Activated CD8-positive, alpha-beta T cell treated with anti-CD3 and anti-CD28 coated beads for 36 hours (primary cell): ENCODE results near the gene SENP1. TPM values are rescaled to one million over a fixed set of nuclear protein-coding genes. Genes with fewer than 3 reads are reported as not detected.

Source experiments
- ATAC-seq: fragments of 200-7000 bp; cut with Tn5 transposase; one replicate; pipeline ENCODE4 v1.10.0; 2021; ENCODE audit warnings: mild to moderate bottlenecking, moderate library complexity
- CTCF ChIA-PET: fragments of 350-600 bp; sonication (Branson Sonifier 250); formaldehyde crosslinking; loops from one replicate; lab custom pipeline; 2021; ENCODE audit warnings: antibody characterized with exemption; lab: Charles Lee
- POLR2A ChIA-PET: fragments of 350-600 bp; sonication (Branson Sonifier 250); formaldehyde crosslinking; loops from one replicate; lab custom pipeline; 2021; ENCODE audit warnings: antibody characterized with exemption; lab: Charles Lee
- DNase-seq: peaks from one replicate; pipeline ENCODE4 v3.0.0-alpha.2; 2020
- H3K27ac Mint-ChIP-seq: one replicate; pipeline ENCODE4 v1.8.0; 2021; ENCODE audit warnings: mild to moderate bottlenecking, mixed read lengths
- H3K27me3 Mint-ChIP-seq: one replicate; pipeline ENCODE4 v1.8.0; 2021; ENCODE audit warnings: mixed read lengths
- H3K36me3 Mint-ChIP-seq: one replicate; pipeline ENCODE4 v1.8.0; 2021; ENCODE audit warnings: low read depth, mixed read lengths
- H3K4me1 Mint-ChIP-seq: one replicate; pipeline ENCODE4 v1.8.0; 2021; ENCODE audit warnings: low read depth, mixed read lengths
- H3K4me3 Mint-ChIP-seq: one replicate; pipeline ENCODE4 v1.8.0; 2021; ENCODE audit warnings: mild to moderate bottlenecking, moderate library complexity, mixed read lengths
- H3K9me3 Mint-ChIP-seq: one replicate; pipeline ENCODE4 v1.8.0; 2021; ENCODE audit warnings: mixed read lengths
- CTCF ChIP-seq: fragments of 200-600 bp; IDR thresholded peaks from one replicate; pipeline ENCODE4 v1.8.0; 2022; ENCODE audit warnings: antibody characterized with exemption, mild to moderate bottlenecking
- intact Hi-C: fragments of 100-400 bp; cut with micrococcal nuclease; formaldehyde crosslinking; loops from one replicate; pipeline ENCODE4 v1.10.0; 2022
- total RNA-seq, 2 experiments: library from RNA; stranded (reverse); gene quantifications; one replicate each; pipeline ENCODE4 v1.2.3, GENCODE V29; 2021

The SENP1 gene
- total RNA-seq, 2 experiments from 2014 or later: 39.8 to 40.2 TPM

GRCh38 chr12:48078901-48079300 is 27.0 kb downstream of the SENP1 start:
- TF ChIP-seq CTCF: no peak
- Mint-ChIP-seq H3K27ac (no peak overlapping the region), H3K4me3 (no peak overlapping the region), H3K27me3 (no peaks in the 10 kb centered on the region), H3K9me3 (no peaks in the 10 kb centered on the region), H3K4me1 (no peaks in the 10 kb centered on the region), H3K36me3 (peaks cover 43% of the 10 kb centered on the region)
- POLR2A ChIA-PET: no interaction called here
- CTCF ChIA-PET: no interaction called here
- ATAC-seq: no peak
- DNase-seq: no peak
- intact Hi-C loops: no loop called here

- H3K27ac Mint-ChIP-seq: no peak overlapping the region
- H3K27me3 Mint-ChIP-seq: no peaks in the 10 kb centered on the region
- TF ChIP-seq CTCF: no peak
- ATAC-seq: no peak
- peaks cover 37% of the 10 kb centered on the region for H3K36me3 Mint-ChIP-seq
- no peaks in the 10 kb centered on the region for H3K9me3 Mint-ChIP-seq
- H3K4me3 Mint-ChIP-seq: no peak overlapping the region
- CTCF ChIA-PET: interaction anchor here (1.0 kb wide), 1 partner anchor 11 kb away, joined by 3 read pairs; no protein-coding TSS in a partner anchor
- POLR2A ChIA-PET: interaction anchor here (1.1 kb wide), 1 partner anchor 13 kb away, joined by 3 read pairs; no protein-coding TSS in a partner anchor
- DNase-seq: no peak
- intact Hi-C loops: no loop called here
- no peaks in the 10 kb centered on the region for H3K4me1 Mint-ChIP-seq
Measured at GRCh38 chr12:48077111-48077510, 28.8 kb downstream of the SENP1 start.

- no peaks in the 10 kb centered on the region for H3K4me1 Mint-ChIP-seq
- DNase-seq: no peak
- no peak for TF ChIP-seq CTCF
- H3K27me3 Mint-ChIP-seq: no peaks in the 10 kb centered on the region
- ATAC-seq: no peak
- H3K36me3 Mint-ChIP-seq: peaks cover 35% of the 10 kb centered on the region
- H3K9me3 Mint-ChIP-seq: no peaks in the 10 kb centered on the region
- no peak overlapping the region for H3K27ac Mint-ChIP-seq
- CTCF ChIA-PET: no interaction called here
- no peak overlapping the region for H3K4me3 Mint-ChIP-seq
- intact Hi-C loops: no loop called here
- POLR2A ChIA-PET: no interaction called here
Measured at GRCh38 chr12:48075832-48076231, 30.0 kb downstream of the SENP1 start.

- POLR2A ChIA-PET: no interaction called here
- no peaks in the 10 kb centered on the region for H3K27me3 Mint-ChIP-seq
- no peaks in the 10 kb centered on the region for H3K9me3 Mint-ChIP-seq
- intact Hi-C loops: no loop called here
- H3K27ac Mint-ChIP-seq: no peak overlapping the region
- H3K4me1 Mint-ChIP-seq: no peaks in the 10 kb centered on the region
- H3K4me3 Mint-ChIP-seq: no peak overlapping the region
- TF ChIP-seq CTCF: no peak
- DNase-seq (no peak), ATAC-seq (no peak)
- peaks cover 33% of the 10 kb centered on the region for H3K36me3 Mint-ChIP-seq
- CTCF ChIA-PET: no interaction called here
Measured at GRCh38 chr12:48074266-48074665, 31.6 kb downstream of the SENP1 start.

DNA sequence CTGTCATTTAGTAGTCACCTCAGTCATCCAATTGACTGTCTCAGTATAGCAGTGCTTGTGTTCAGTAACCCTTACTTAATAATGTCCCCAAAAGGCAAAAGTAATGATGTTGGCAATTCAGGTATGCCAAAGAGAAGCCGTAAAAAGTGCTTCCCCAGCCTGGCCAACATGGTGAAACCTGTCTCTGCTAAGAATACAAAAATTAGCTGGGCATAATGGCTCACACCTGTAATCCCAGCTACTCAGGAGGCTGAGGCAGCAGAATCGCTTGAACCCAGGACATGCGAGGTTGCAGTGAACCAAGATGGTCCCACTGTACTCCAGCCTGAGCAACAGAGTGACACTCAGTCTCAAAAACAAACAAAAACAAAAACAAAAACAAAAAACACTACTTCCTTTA is 33.6 kb downstream of the SENP1 start:
- TF ChIP-seq CTCF: no peak
- H3K4me3 Mint-ChIP-seq: no peak overlapping the region
- H3K27ac Mint-ChIP-seq: no peak overlapping the region
- CTCF ChIA-PET: no interaction called here
- intact Hi-C loops: no loop called here
- H3K4me1 Mint-ChIP-seq: no peaks in the 10 kb centered on the region
- H3K9me3 Mint-ChIP-seq: no peaks in the 10 kb centered on the region
- no peak for ATAC-seq
- DNase-seq: no peak
- POLR2A ChIA-PET: no interaction called here
- H3K27me3 Mint-ChIP-seq: no peaks in the 10 kb centered on the region
- peaks cover 32% of the 10 kb centered on the region for H3K36me3 Mint-ChIP-seq
